ENCODE data around the gene ANO4. TPM values are rescaled to one million over a fixed set of nuclear protein-coding genes. Genes with fewer than 3 reads are reported as not detected.

Gene ANO4
- total and polyA plus RNA-seq, 2 experiments from 2014 or later = 0.33 to 0.92 TPM

DNA sequence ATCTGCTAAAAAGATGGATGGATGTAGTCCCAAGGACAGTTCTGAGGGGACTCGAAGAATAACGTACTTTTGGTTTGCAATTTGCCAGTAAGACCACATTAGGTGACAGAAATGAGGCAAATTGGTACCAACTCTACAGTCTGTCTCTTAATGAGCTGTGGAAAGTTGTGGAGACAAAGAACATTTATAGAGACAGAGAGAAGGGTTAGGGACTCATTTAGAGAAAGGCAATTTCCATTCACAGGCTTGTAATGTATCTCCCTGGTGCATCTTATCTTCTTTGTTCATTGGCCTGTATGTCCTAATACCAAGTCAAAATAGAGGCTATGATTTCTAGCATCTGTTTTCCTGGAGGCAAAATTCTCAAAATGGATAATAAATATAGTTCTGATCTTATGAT, 177.5 kb downstream of the ANO4 start:
- TF ChIP-seq, protein P1, sequence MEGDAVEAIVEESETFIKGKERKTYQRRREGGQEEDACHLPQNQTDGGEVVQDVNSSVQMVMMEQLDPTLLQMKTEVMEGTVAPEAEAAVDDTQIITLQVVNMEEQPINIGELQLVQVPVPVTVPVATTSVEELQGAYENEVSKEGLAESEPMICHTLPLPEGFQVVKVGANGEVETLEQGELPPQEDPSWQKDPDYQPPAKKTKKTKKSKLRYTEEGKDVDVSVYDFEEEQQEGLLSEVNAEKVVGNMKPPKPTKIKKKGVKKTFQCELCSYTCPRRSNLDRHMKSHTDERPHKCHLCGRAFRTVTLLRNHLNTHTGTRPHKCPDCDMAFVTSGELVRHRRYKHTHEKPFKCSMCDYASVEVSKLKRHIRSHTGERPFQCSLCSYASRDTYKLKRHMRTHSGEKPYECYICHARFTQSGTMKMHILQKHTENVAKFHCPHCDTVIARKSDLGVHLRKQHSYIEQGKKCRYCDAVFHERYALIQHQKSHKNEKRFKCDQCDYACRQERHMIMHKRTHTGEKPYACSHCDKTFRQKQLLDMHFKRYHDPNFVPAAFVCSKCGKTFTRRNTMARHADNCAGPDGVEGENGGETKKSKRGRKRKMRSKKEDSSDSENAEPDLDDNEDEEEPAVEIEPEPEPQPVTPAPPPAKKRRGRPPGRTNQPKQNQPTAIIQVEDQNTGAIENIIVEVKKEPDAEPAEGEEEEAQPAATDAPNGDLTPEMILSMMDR (IDR thresholded peaks at IDR 0.05; ENCODE audit: low read depth, low read length) = no peak
- DNase-seq (ENCODE audit: low read depth in 1 of 2, low spot score in 1 of 2) = no peak
- Histone ChIP-seq H3K36me3 (no peaks in the 10 kb centered on the region), H3K9me3 (ENCODE audit: low read depth) (no peaks in the 10 kb centered on the region), H3K4me3 (no peak overlapping the region), H3K27me3 (no peaks in the 10 kb centered on the region), H3K4me1 (ENCODE audit: low read depth) (no peaks in the 10 kb centered on the region), H3K27ac (no peak overlapping the region)

DNA sequence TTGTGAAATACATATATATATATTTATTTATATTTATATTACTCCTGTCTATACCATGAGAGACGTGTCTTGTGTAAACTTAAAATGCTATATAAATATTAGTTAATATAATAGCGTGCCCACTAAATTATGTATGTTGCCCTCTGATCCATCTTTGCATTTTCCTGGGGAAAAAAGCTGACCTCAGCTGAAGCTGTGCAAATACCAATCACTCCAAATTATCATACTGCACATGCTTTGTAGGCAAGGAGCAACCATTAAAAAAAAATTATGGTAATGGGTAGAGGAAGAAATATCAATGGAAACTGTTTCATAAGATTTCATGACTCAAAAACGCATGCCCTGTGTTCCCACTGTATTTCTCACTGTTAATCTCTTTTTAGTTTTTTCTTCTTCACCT, 179.8 kb downstream of the ANO4 start:
- H3K36me3 ChIP-seq = no peaks in the 10 kb centered on the region
- H3K4me3 ChIP-seq = no peak overlapping the region
- no peaks in the 10 kb centered on the region for H3K4me1 ChIP-seq (ENCODE audit: low read depth)
- H3K9me3 ChIP-seq (ENCODE audit: low read depth) = no peaks in the 10 kb centered on the region
- TF ChIP-seq, protein P1 (IDR thresholded peaks at IDR 0.05; ENCODE audit: low read depth, low read length) = no peak
- H3K27me3 ChIP-seq = no peaks in the 10 kb centered on the region
- H3K27ac ChIP-seq = no peak overlapping the region
- DNase-seq (ENCODE audit: low read depth in 1 of 2, low spot score in 1 of 2) = no peak

DNA sequence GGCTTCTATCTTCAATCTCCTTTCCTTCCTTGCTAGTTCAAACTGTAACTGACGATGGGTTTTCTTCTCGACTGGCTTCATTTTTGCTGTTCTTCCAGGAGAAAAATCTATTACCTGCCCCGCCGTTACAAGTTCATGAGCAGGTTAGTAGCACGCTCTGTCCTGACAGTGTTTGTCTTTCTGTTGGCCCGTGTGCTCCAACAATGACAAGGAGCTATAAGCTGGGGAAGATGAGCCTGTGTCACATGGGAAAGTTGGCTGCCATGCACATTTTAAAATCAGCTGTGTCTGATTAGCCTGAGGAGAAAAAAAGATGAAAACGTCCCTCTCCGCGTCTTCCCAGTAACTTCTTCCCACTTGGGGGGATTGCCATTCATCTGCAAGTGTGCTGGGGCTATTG, 180.2 kb downstream of the ANO4 start:
- DNase-seq (ENCODE audit: low read depth in 1 of 2, low spot score in 1 of 2) = no peak
- H3K36me3 ChIP-seq = no peaks in the 10 kb centered on the region
- H3K4me3 ChIP-seq = no peak overlapping the region
- no peaks in the 10 kb centered on the region for H3K9me3 ChIP-seq (ENCODE audit: low read depth)
- H3K27me3 ChIP-seq = no peaks in the 10 kb centered on the region
- TF ChIP-seq, protein P1 (IDR thresholded peaks at IDR 0.05; ENCODE audit: low read depth, low read length) = no peak
- no peak overlapping the region for H3K27ac ChIP-seq
- H3K4me1 ChIP-seq (ENCODE audit: low read depth) = no peaks in the 10 kb centered on the region

DNA sequence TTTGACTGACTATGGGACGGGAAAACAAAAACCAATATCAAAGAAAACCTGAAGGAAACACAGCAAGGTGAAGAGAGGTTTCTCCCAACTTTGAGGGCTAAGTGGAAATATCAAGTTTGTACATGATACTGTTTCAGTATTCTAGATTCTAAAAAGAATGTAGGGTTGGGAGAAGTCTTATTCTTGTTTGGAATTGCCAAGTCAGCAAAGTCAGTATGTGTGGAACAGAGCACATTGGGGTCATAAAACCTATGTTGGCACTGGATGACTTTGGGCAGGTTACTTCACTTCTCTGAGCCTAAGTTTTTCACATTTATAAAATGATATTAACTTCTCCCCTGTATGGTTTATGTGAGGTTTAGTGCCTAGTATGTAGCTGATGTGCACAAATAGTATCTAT, 182.2 kb downstream of the ANO4 start:
- H3K4me1 ChIP-seq (ENCODE audit: low read depth) = no peaks in the 10 kb centered on the region
- no peak overlapping the region for H3K4me3 ChIP-seq
- no peaks in the 10 kb centered on the region for H3K27me3 ChIP-seq
- DNase-seq (ENCODE audit: low read depth in 1 of 2, low spot score in 1 of 2) = no peak
- TF ChIP-seq, protein P1 (IDR thresholded peaks at IDR 0.05; ENCODE audit: low read depth, low read length) = no peak
- H3K9me3 ChIP-seq (ENCODE audit: low read depth) = no peaks in the 10 kb centered on the region
- no peak overlapping the region for H3K27ac ChIP-seq
- no peaks in the 10 kb centered on the region for H3K36me3 ChIP-seq

DNA sequence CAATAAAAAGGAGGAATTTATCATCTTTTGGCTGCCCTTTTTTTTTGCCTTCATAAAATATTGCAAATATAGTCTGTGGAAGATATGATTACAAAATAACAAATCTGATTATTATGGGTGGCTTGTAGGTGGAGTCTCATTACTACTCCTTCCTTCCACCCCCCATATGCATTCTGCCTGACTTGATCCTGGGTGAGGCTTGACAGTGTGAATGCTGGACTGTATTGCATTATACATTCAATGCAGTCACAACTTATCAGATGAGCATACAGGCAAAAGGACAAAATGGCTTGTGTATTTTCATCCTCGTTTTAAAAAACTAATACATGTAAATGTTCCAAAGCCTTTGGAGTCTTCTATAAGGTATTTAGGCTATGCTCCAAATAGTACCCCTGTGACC, 186.3 kb downstream of the ANO4 start:
- TF ChIP-seq, protein P1 (IDR thresholded peaks at IDR 0.05; ENCODE audit: low read depth, low read length) = no peak
- H3K4me1 ChIP-seq (ENCODE audit: low read depth) = no peaks in the 10 kb centered on the region
- no peaks in the 10 kb centered on the region for H3K36me3 ChIP-seq
- H3K9me3 ChIP-seq (ENCODE audit: low read depth) = no peaks in the 10 kb centered on the region
- no peak overlapping the region for H3K27ac ChIP-seq
- no peak for DNase-seq (ENCODE audit: low read depth in 1 of 2, low spot score in 1 of 2)
- no peaks in the 10 kb centered on the region for H3K27me3 ChIP-seq
- H3K4me3 ChIP-seq = no peak overlapping the region

Data from cardiac muscle cell (in vitro differentiated cells and primary cell).